ENCODE data around the gene RGR.

The RGR gene

GRCh38 chr10:84293574-84294016 lies 48.7 kb downstream of the RGR start:
- Histone ChIP-seq H3K27me3 (replicated peaks) (no peaks in the 10 kb centered on the region), H3K27ac (no peak overlapping the region), H3K36me3 (replicated peaks) (no peaks in the 10 kb centered on the region), H3K4me3 (ENCODE audit: low read depth, low read length) (no peak overlapping the region)
- TF ChIP-seq CTCF (IDR thresholded peaks at IDR 0.05; ENCODE audit: low read depth, low read length, missing control alignments): no peak
- no peak for DNase-seq
- in situ Hi-C loops (cut with HindIII; ENCODE audit: low pct_ligation_motif_present, low sequenced_read_pairs): no loop called here

GRCh38 chr10:84294766-84295447 lies 50.1 kb downstream of the RGR start:
- Histone ChIP-seq H3K27me3 (replicated peaks) (no peaks in the 10 kb centered on the region), H3K4me3 (ENCODE audit: low read depth, low read length) (no peak overlapping the region), H3K36me3 (replicated peaks) (no peaks in the 10 kb centered on the region), H3K27ac (no peak overlapping the region)
- no peak for DNase-seq
- in situ Hi-C loops (cut with HindIII; ENCODE audit: low pct_ligation_motif_present, low sequenced_read_pairs): no loop called here
- no peak for TF ChIP-seq CTCF (IDR thresholded peaks at IDR 0.05; ENCODE audit: low read depth, low read length, missing control alignments)

- peak; percentile 82 for DNase-seq
- Histone ChIP-seq H3K27ac (peak overlapping the region; percentile 78), H3K4me3 (ENCODE audit: low read depth, low read length) (no peak overlapping the region), H3K36me3 (replicated peaks) (no peaks in the 10 kb centered on the region), H3K27me3 (replicated peaks) (no peaks in the 10 kb centered on the region)
- in situ Hi-C loops (cut with HindIII; ENCODE audit: low pct_ligation_motif_present, low sequenced_read_pairs): no loop called here
- TF ChIP-seq CTCF (IDR thresholded peaks at IDR 0.05; ENCODE audit: low read depth, low read length, missing control alignments): no peak
These were observed 51.5 kb downstream of the RGR start for GRCh38 chr10:84296091-84296981.

- no peaks in the 10 kb centered on the region for H3K27me3 ChIP-seq (replicated peaks)
- no peak overlapping the region for H3K27ac ChIP-seq
- in situ Hi-C loops (cut with HindIII; ENCODE audit: low pct_ligation_motif_present, low sequenced_read_pairs): no loop called here
- DNase-seq: no peak
- no peak for TF ChIP-seq CTCF (IDR thresholded peaks at IDR 0.05; ENCODE audit: low read depth, low read length, missing control alignments)
- no peak overlapping the region for H3K4me3 ChIP-seq (ENCODE audit: low read depth, low read length)
- no peaks in the 10 kb centered on the region for H3K36me3 ChIP-seq (replicated peaks)
These were observed 53.2 kb downstream of the RGR start for GRCh38 chr10:84298057-84298456.

- in situ Hi-C loops (cut with HindIII; ENCODE audit: low pct_ligation_motif_present, low sequenced_read_pairs): no loop called here
- H3K27ac ChIP-seq: no peak overlapping the region
- no peaks in the 10 kb centered on the region for H3K36me3 ChIP-seq (replicated peaks)
- TF ChIP-seq CTCF (IDR thresholded peaks at IDR 0.05; ENCODE audit: low read depth, low read length, missing control alignments): no peak
- DNase-seq: no peak
- no peak overlapping the region for H3K4me3 ChIP-seq (ENCODE audit: low read depth, low read length)
- no peaks in the 10 kb centered on the region for H3K27me3 ChIP-seq (replicated peaks)
These were observed 57.4 kb downstream of the RGR start for GRCh38 chr10:84302223-84302622.

Measured in brain microvascular endothelial cell (primary cell).